ENCODE results near the gene BNC2.

DNA sequence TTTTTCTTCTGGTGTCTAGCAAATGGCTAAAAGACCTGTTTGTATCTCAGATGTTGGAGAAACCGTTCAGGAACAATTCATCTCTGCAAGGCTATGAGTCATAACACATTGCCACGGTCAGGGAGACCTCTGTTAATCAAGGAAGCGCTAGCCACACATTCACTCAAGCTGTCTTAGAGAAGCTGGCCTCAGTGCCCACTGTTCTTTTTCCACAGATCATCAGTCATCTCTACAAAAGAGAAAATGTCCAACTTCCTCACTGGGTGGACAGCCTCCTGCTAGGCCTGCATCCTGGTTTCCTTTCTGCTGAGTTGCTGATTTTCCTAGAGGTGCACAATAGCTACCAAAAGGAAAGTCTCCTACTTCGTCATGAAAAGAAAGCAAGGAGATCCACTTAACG, 360.5 kb downstream of the BNC2 start:
- TF ChIP-seq EZH2 (IDR thresholded peaks at IDR 0.05; ENCODE audit: insufficient read depth, poor library complexity, severe bottlenecking): no peak
- no peak for TF ChIP-seq EZH2phosphoT487 (IDR thresholded peaks at IDR 0.05; ENCODE audit: insufficient read depth, low read depth)

Data from GM23248 (cell line).